NCI-H345 treated with DMSO at 0.1 percent for 48 hours (cell line): ENCODE results near the gene HAUS3.

Experiments used
- DNase-seq: peaks from one replicate; lab custom pipeline; 2025; ENCODE audit not compliant: unreplicated experiment; lab: John Stamatoyannopoulos, UW

HAUS3 gene

DNA sequence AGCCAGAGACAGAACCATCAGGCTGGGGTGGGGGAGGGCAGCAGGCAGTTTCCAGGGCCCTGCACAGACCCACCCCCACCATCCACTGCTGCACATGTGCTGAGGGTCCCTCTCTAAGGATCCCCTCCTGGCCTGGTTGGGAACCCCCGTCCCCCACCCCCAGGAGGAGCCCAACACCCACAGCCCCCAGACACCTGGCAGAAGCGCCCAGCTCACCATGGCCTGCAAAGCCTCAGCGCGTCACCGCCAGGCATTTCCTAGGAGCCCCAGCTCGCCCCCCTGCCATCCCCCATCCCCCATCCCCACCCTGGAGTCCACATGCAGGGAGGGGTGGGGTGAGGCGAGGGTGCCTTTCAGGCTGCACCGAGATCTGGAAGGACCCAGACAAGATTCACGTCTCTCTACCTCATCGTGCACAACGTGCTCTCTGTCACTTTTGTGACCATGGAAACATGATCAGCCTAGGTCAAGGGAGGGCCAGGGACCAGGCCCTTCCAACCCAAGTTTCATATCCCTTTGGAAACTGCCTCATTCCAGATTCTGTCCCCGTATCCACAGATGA is 10.7 kb upstream of the HAUS3 start:
- DNase-seq: no peak

DNA sequence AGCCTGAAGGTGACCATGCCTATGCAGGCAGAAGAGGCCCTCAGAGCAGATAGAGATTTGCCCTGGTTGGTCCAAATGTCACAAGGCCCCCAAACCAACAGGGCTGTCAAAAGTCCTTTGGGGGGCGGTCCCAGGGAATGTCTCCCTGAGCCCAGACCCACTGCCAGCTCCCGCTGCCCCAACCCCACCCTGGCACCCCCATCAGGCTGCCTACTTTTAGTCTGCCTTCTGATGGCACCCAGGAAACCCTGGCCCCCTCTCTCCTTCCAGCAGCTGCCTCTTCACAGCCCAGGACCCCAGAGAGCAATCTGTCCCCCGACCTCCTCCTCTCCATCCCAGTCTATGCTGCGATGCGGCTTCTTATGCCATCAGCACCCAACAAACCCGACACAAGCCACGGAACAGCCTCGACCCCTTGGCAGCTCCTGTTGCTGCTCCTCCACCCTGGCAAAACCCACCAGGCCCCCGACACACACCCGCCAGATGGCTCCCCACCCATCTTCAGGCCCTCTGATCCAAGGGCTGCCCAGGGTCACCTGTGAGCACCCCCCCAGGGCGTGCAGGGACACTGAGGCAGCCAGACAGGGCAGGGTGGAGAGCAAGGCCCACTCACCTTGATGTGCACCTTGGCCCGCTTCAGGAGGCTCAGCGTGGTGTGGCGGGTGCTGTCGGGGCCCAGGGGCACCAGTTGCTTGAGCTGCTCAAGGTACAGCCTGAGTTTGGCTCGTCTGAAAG is 10.0 kb upstream of the HAUS3 start:
- no peak for DNase-seq

DNA sequence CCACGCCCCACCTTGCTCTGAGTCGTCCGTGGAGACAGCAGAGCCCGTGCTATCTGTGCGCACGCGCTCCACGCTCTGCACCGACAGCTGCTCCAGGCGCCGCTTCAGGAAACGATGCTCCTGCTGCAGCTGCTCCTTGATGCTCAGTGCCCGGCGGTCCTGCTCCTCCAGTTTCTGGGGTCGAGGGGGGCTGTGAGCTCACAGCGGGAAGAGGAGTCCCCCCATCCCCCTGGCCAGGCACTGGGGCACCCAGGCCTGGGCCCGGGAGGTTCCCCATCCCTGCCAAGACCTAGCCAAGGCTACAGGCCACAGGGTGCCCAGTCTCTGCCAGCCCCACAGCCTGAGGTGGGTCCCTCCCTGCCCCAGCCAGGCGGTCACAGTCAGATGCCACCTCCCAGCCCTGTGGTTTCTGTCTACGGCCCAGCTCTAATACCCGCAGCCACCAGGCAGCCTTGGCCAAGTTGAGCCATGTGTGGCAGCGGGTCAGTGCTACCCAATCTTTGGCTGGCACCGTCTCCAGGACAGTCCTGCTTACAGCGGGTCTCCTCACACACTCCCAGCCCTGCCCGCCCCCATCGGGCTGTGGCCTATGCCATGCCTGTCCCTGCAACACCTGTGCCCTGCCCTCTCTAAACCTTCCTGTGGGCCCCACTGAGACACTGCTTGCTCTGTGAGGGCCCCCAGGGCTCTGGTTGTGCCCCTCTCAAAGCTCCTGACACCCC is 9.3 kb upstream of the HAUS3 start:
- DNase-seq: no peak

DNA sequence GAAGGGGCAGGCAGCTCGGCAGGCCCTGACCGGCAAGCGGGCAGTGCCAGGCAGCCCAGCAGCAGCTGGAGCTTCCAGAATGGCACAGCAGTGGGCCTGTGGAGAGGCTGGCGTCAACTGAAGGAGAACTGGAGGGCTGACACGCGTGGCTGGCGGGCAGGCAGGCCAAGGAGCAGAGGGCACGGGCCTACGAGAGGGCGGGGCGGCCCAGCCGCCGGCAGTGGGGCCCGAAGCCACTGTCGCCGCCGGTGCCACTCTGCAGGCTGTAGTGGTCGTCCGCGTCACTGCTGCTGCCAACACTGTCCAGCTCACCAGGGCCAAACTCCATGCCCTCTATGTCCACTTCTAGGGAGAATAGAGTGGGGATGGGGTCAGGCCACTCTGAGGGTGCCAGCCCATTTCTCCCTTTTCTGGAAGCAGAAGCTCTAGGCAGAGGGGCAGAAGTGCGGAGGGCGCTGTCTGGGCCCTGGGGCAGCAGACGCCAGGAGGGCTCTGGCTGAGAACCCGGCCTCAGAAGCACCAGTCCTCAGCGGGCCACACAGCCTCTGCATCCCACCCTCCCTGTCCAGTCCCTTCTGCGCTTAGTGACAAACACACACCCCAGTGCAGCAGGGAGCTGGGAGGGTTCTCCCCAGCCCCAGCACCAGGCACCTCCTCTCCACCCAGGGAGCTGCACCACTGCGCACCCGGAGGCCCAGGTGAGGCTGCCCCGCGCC is 8.6 kb upstream of the HAUS3 start:
- no peak for DNase-seq

DNA sequence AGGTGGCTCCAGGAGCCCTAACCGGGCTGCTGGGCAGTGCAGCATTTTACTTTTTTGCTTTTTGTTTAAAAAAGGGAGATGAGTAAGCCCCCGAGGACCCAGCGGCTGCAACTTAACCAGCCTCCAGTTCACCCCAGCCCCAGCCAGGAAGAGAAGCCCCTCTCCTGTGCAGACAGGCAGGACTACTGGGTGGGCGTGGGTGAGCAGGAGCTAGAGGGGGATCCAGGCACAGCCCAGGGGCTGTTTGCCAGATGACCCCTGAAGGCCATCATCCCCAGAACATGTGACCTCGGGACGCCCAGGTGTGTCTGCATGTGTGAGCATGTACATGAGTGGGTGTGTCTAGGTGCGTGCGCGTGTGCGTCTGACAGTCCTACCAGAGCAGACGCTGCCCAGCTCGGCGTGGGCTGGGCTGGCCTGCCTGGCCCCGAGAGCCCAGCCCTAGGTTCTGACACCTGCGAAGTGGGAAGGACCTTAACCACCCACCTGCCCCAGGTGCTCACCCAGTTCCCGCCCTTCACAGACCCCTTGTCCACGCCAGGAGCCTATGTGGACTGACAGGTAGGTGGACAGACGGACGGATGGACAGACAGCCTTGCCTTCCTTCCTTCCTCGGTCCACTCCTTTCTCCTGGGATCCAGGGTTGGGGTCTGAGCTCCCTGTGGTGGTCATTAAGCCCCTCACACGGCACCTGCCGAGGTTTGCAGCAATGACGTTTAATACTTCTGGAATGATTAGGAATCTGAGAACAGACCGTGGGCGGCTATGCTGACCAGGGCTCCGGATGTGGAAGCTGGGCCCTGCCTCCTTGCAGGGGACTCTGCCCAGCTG is 7.8 kb upstream of the HAUS3 start:
- no peak for DNase-seq

DNA sequence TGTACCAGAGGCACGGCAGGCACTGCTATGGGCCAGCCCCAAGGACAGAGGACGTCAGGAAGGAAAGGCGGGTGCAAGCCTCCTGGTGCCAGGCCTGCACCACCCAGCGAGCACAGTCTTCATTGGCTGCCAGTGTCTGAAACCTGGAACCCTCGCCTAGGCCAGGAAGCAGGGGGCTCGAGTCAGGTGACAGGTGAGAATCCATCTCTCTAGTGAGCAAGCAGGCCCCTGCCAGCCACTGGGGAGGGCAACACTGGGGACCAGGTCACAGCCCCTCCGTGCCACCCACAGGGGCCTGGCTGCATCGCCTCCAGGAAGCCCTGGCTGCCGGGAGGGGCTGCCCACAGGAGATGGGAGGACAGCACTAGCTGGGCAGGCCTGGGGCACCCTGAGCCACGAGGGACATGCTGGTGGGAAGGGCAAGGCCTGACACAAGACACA is 6.9 kb upstream of the HAUS3 start:
- no peak for DNase-seq

DNA sequence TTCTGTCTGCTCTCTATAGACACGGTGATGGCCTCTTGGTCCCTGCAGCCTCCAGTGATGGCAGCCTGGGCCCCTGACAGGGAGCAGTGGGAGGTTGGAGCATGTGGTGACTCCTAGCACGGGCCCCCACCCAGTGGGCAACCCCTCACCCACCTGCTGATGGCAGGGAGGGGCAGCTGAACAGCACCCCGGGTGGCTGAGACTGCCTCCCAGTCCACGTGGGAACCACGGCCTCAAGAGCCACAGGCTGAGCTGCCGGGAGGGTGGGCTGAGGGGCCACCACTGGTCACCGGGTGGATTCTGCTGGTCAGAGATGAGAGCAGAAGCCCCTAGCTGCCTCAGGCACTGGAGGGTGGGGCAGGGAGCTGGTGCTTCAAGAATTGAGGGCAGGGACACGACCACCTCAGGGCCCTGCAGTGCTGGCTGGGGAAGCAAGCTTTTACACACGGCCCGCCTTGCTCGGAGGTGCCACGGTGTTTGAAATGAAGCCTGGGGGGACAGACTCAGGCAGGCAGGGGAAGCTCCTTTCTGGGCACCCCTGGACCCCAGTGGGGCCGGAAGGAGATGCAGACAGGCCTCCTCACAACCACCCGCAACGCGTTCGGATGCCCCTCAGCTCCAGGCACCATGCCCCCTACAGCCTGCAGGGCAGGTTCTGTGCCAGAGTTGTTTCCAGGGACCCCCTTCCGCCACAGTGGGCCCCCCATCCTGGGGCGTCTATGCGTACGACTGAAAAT is 6.3 kb upstream of the HAUS3 start:
- no peak for DNase-seq

DNA sequence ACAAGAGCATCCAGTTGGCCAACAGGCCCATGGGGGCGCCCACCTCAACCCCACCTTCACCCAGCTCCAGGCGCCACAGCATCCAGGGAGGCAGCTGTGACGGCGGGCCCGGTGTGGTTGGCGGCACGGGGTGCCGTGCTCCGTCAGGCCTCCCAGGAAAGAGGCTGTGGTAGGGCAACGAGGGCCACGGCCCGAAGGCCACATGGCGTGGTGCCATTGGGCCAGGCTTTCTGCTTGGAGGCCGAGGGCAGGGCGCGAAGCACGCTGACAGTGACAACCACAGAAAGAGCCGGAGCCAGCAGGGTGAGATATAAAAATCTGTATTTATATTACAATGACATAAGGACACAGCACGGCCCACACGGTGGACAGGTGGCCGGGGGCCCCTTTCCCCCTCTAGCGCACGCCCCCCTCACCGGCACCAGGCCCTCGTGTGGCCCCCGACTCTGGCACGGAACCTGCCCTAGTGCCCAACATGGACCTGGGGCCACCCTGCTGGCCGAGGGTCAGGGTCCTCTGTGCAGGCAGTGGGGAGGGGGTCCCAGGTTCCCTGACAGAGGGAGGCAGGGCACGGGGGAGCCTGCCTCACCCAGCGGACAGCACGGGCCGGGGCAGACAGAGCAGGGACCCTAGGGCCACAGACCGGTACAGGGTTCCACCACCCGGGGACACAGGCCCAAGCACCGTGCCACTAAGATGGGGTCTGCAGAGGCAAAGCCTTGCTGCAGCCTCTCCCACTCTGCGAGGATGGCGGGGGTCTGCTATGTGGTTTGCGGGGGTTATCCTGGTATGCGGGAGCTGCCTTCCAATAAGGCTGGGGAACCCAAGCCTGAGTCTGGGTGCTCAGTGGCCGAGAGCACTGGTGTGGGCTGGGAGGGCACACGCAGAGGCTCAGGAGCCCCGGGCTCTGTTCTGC is 5.5 kb upstream of the HAUS3 start:
- no peak for DNase-seq

DNA sequence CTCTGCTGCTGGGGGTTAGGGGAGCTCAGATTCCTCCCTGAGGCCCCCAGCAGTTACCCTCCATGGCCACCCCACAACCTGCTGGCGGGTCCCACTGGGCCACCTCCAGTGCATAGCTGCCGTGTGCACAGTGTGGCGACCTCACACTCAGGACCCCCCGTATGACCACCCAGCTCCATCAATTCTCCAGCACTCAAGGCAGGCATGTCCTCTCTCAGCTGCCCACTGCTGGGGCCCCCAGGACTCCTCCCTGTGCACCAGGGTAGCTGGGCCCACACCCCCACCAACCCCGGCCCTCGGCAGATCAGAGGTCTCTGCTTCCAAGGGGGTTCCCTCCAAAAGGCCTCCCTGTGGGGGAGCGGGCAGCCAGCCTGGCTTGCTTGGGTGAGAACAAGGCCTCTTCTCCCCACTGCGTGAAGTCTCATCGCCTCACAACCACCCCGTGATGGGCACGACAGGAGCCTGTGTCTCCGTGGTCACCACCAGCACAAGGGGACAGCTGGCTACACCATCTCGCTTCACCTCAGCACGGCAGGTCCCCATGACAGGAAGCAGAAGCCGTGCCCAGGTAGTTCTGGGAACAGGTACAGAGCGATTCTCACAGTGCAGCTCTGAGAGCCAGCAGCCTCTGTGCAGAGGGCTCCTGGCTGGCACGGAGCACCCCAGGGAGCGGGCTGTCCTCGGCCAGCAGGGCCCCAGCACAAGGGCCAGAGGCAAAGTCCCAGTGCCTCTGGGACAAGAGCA is 4.6 kb upstream of the HAUS3 start:
- DNase-seq: no peak

DNA sequence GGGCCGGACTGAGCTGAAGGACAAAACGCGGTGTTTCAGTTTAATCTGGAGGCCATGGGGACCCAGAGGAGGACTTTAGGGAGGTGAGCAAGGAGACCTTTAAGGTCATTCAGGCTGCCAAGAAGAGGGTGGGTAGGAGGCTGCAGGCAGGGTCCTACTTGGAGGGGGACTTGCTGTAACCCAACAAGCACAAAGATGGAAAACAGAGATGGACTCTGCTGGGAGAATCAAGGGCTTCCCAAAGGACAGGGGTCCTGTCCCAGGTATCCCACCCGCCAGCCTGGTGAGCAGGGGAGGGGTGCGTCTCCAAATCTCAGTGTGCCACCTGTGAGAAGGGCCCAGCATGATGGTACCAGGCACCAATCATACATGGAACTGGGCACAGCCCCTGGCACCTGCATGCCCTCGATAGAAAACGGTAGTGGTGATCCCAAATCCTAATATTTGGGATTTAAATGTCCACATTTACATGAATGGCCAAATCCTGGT is 3.9 kb upstream of the HAUS3 start:
- DNase-seq: no peak

DNA sequence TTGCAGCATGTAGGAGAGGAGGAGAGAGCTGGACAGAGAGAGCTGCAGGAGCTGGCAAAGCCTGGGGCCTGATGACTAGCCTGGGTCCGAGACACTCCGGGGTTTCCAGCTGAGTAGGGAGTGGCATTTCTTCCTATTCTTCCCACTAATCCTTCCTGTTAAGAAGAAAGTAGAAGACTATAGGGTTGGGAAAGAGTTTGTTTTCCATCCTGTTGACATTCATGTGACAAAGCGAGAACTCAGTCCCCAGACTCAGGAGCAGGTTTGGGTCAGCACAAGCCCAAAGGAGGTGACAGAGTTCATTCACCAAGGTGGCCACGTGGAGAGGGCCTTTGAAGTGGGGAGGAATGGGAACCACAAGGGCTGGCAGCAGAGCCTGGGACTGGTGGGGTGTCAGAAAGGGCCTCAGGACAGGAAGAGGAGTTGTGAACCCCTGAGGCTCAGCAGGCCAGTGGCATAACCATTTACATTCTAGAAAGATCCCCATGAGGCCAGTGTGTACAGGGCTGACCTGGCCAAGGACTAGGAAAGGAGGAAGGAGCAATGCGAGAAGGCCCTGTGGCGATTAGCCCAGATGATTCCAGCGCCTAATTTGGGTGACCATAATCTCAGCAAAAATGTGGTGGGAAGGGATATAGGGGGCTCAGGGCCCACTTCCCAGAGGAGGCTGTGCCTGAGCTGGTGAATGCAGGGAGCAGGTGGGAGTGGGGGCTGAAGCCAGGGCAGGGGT is 3.3 kb upstream of the HAUS3 start:
- DNase-seq: no peak

DNA sequence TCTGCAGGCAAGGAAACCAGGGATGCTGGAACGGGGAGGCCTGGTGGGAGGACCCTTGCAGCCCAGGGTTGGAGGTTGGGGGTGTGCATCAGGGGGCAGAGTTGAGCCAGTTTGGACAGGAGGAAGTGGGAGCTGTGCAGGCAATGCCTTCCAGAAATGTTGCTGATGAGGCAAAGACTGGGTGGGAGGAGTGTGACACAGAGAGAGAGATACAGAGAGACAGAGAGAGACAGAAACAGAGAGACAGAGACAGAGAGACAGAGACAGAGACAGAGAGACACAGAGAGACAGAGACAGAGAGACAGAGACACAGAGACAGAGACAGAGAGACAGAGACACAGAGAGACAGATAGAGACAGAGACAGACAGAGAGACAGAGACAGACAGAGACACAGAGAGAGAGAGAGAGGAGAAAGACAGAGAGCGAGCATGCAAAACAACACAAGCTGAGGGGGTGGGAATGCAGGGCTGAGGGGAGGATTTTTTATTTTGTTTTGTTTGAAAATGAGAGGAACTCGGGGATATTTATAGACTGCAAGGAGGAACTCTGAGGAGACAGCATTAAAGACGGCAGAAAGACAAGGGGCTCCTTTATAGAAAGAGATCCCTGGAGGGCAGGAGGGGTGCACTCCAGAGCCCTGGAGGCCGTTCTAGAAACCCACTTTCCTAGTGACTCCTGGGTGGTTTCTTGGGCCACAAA is 1.9 kb upstream of the HAUS3 start:
- no peak for DNase-seq

DNA sequence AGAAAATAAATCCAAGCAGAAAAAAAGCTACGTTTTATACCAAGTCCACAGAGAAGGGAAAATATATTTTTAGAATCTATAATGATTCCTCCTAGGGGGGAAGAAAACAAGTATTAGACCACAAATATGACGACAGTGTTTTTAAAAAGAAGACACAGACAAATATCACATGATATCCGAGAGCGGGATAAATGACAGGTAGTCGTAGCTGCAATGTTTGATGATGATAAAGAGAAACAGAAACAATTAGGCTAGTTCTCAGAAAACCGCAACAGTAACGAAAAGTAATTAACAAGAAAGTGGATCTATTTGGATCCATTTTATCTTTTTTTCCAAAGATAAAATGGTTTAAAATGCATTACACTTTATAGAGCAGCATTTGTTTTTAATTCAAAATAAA is 918 bp downstream of the HAUS3 start:
- no peak for DNase-seq

DNA sequence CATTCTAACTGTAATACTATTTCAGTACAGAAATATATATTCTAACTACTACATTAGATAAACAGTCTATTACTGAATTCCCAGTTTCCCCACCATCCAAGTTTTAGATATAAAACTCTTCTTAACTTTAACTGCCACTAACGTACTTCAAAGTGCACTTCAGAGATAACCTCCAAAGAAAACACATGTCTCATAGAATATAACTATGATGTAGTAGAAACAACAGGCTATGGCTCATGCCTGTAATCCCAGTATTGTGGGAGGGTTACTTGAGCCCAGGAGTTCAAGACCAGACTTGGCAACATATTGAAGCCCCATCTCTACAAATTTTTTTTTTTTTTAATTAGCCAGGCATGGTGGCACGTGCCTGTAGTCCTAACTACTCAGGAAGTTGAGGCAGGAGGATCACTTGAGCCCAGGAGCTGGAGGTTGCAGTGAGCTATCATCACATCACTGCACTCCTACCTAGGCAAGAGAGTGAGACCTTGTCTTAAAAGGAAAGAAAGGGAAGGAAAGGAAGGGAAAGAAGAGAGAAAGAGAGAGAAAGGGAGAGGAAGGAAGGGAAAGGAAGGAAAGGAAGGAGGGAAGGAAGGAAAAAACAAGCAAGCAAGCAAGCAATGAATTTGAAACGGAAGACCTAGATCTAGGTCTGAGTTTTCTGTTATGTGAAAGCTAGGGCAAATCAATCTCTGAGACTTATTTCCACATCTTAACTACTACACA is 4.8 kb downstream of the HAUS3 start:
- no peak for DNase-seq

DNA sequence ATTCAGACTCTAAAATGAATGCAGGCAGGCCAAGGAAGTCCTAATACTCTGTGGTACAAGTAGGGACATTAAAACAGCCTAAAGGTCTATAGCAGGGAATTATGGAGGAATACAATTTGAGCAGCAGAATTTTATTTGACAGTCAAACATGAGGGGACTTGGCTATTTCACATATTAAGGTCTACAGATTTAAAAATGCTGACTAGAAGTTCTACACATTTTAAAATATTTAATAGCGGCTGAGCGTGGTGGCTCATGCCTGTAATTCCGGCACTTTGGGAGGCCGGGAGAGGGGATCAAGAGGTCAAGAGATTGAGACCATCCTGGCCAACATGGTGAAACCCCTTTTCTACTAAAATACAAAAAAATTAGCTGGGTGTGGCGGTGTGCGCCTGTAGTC is 10.8 kb downstream of the HAUS3 start:
- no peak for DNase-seq

DNA sequence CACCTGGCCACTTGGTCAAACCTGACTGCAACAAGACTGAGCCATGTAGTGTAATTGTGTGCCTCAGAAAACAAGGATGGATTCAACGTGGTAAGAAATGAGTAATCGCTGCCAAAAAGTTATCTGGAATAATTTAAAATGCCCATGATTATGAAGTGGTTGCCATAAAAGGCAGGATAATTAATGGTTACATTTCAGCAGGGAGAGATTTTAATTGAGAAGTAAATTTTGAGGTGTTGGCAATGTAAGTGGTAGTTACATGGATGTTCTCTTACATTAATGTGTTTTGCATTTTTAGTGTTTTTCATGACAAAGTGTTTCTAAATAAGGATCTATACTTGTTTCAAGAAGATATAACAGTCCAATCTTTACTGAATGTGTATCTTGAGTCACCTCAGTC is 15.7 kb downstream of the HAUS3 start:
- no peak for DNase-seq
